Measurements from ENCODE around the gene HEPH. TPM values are rescaled to one million over a fixed set of nuclear protein-coding genes. Genes with fewer than 3 reads are reported as not detected.

Gene HEPH
- total and polyA plus RNA-seq, 9 of the 15 experiments (the other 6 are each of a cell fraction or from before 2014, with no cell fraction given) = 22.4 to 67.6 (median 42.9) TPM

Other genes starting within 250 kb of the HEPH start
- not detected in 2 replicates for gene VSIG4, start 124.2 kb upstream of the HEPH start, total RNA-seq (2014; rRNA removed)
- 0.22 and 0.29 TPM in 2 replicates for gene VSIG4, start 124.2 kb upstream of the HEPH start, total RNA-seq (2014; rRNA removed; fragmentation: Illumina TruSeq; extraction: Trizol)
- gene VSIG4, start 124.2 kb upstream of the HEPH start, total RNA-seq (2015; rRNA removed; fragmentation: Illumina TruSeq; extraction: Trizol) = 0.23 and 0.33 TPM in 2 replicates
- 0.47 and 0.49 TPM in 2 replicates for gene VSIG4, start 124.2 kb upstream of the HEPH start, total RNA-seq (2021)
- gene VSIG4, start 124.2 kb upstream of the HEPH start, polyA plus RNA-seq (2011; rRNA removed) = 0.22 and 0.58 TPM in 2 replicates
- 0.43 and 0.46 TPM in 2 replicates for gene VSIG4, start 124.2 kb upstream of the HEPH start, polyA plus RNA-seq (2014; fragmentation: Illumina TruSeq; extraction: Trizol)
- 1 to 10 TPM in 1 of 2 experiments, under 1 TPM in 1; 0.91 to 1.6 TPM for gene VSIG4, start 124.2 kb upstream of the HEPH start, polyA plus RNA-seq (2014; fragmentation: Nextera tagmentation; extraction: Ambion mirVana)
- gene VSIG4, start 124.2 kb upstream of the HEPH start, polyA plus RNA-seq (2014; rRNA removed) = 0.12 and 0.61 TPM in 2 replicates